DMS114 treated with DMSO at 0.1 percent for 48 hours (cell line): Measurements from ENCODE around the gene ZWILCH.
"Not testable (repeated sequence)": the region's sequence is repeated elsewhere in the genome, so short reads cannot be mapped to it uniquely, and the experiment has no call there.

Experiments used
- DNase-seq: peaks from one replicate; lab custom pipeline; 2025; ENCODE audit not compliant: unreplicated experiment; lab: John Stamatoyannopoulos, UW

Gene ZWILCH

GRCh38 chr15:66504563-66505429 lies at the start of gene ZWILCH, which contains the start of gene RPL4:
Gene ZWILCH, plus strand, starts transcription at chr15:66505326. Its CDS starts 13 bp downstream, at chr15:66505339.
Gene RPL4, minus strand, starts transcription at chr15:66504855. Its CDS starts 65 bp downstream, at chr15:66504790.
- DNase-seq = peak; percentile 90

GRCh38 chr15:66456211-66456610 lies 48.9 kb upstream of the ZWILCH start:
- DNase-seq = no peak

GRCh38 chr15:66459818-66460615 lies 45.1 kb upstream of the ZWILCH start:
- no peak for DNase-seq

- not testable (repeated sequence) for DNase-seq
These were observed 43.8 kb upstream of the ZWILCH start for GRCh38 chr15:66461294-66461693.

- DNase-seq = no peak
These were observed 43.2 kb upstream of the ZWILCH start for GRCh38 chr15:66461917-66462316.

GRCh38 chr15:66462627-66463026 lies 42.5 kb upstream of the ZWILCH start:
- DNase-seq = no peak

- not testable (repeated sequence) for DNase-seq
These were observed 39.8 kb upstream of the ZWILCH start for GRCh38 chr15:66465294-66465693.

- not testable (repeated sequence) for DNase-seq
These were observed 37.7 kb upstream of the ZWILCH start for GRCh38 chr15:66467162-66468040.

GRCh38 chr15:66470825-66471224 lies 34.3 kb upstream of the ZWILCH start:
- not testable (repeated sequence) for DNase-seq

GRCh38 chr15:66472176-66472999 lies 32.7 kb upstream of the ZWILCH start:
- no peak for DNase-seq

GRCh38 chr15:66474135-66474534 lies 31.0 kb upstream of the ZWILCH start:
- no peak for DNase-seq

GRCh38 chr15:66474963-66475362 lies 30.2 kb upstream of the ZWILCH start:
- no peak for DNase-seq

- DNase-seq = no peak
These were observed 28.6 kb upstream of the ZWILCH start for GRCh38 chr15:66476535-66476934.

- DNase-seq = no peak
These were observed 28.1 kb upstream of the ZWILCH start for GRCh38 chr15:66477011-66477410.

- no peak for DNase-seq
These were observed 24.9 kb upstream of the ZWILCH start for GRCh38 chr15:66480267-66480666.

GRCh38 chr15:66481107-66481856 lies 23.8 kb upstream of the ZWILCH start:
- DNase-seq = no peak

- DNase-seq = no peak
These were observed 22.6 kb upstream of the ZWILCH start for GRCh38 chr15:66482539-66482938.

- no peak for DNase-seq
These were observed 22.0 kb upstream of the ZWILCH start for GRCh38 chr15:66483131-66483566.

- DNase-seq = no peak
These were observed 20.5 kb upstream of the ZWILCH start for GRCh38 chr15:66484539-66485112.
